ENCODE measurements around the gene ATG13.
"Not testable (repeated sequence)": the region's sequence is repeated elsewhere in the genome, so short reads cannot be mapped to it uniquely, and the experiment has no call there.

ATG13 gene

DNA sequence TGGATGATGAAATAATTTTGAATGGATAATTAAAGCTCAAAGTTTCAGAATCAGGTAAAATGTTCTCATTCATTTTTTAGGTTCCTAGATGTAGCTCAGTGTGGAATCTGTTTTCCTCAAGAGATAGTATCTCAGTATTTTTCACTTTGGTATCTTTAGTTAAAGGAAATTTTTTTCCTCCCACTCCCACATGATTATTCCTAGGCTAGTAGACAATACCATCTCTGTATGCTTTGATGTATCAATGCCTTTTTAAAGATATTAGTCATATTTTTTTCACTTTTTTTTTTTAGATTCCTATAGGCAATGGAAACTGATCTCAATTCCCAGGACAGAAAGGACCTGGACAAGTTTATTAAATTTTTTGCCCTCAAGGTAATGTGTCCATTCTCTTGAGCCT lies 26.6 kb downstream of the ATG13 start:
- no peak for DNase-seq (ENCODE audit: low read depth in 2 of 2)

DNA sequence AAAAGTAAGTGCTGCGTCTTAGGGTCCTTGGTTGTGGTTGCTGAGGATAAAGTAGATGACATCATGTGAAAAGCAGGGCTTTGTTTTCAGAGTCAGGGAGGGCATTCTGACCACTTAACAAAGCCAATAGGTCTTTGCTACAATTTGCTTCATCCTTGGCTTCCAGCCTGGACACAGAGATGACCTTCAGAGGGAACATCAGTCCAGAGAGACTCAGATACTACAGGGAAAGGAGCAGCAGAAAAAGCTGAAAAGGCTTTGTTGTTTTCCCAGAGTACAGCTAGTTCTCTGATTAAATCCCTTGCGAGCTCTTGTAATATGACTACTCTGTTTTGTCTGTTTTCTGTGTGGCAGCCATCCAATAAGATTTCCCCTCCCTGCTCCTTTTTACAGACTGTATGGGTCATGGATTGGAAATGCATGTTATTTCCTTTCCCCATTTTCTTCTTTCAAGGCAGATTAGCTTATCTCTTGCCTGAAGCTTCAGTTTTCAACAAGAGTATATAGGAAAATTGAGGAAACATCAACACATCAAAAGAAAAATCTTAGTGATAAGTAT lies 31.9 kb downstream of the ATG13 start:
- DNase-seq (ENCODE audit: low read depth in 2 of 2), result no peak

DNA sequence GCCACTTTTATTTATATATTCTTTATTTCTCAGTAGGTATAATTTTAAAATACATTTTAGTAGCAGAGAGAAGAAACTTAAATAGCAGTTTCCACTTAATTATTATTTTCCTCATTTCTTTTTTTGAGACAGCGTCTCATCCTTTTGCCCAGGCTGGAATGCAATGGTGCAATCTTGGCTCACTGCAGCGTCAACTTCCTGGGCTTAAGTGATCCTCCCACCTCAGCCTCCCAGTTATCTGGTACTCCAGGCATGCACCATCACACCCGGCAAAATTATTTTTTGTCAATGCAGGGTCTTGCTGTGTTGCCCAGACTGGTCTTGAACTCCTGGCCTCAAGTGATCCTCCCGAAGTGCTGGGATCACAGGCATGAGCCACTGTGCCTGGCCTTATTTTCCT lies 38.3 kb downstream of the ATG13 start:
- no peak for DNase-seq (ENCODE audit: low read depth in 2 of 2)

DNA sequence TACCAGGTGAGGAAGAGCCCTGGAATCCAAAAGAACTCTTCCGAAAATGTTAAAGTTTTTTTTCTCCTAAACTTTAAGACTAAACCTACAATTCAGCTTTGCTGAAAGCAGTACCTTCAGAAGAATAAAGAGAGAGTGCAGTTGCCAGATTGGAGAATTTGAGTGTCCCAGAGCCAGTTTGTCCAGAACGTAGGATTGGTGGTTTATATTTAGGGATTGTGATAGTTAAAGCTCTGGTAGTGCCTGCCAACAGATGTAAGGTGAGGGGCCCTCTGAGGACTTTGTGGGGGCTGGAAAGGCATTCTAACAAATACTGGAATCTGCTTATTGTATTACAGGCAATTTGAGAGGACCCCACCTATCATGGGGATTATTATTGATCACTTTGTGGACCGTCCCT lies 39.8 kb downstream of the ATG13 start:
- no peak for DNase-seq (ENCODE audit: low read depth in 2 of 2)

DNA sequence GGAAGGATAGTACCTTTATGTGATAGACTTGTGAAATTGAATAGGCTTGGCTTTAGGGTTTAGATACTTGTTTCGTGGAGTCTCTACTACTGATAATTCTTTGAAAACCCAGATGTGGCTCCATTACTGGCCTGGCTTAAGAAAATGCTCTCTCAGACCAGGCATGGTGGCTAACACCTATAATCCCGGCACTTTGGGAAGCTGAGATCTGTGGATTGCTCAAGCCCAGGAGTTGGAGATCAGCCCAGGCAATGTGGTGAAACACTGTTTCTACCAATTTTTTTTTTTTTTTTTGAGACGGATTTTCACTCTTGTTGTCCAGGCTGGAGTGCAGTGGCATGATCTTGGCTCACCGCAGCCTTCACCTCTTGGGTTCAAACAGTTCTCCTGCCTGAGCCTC lies 40.9 kb downstream of the ATG13 start:
- no peak for DNase-seq (ENCODE audit: low read depth in 2 of 2)

DNA sequence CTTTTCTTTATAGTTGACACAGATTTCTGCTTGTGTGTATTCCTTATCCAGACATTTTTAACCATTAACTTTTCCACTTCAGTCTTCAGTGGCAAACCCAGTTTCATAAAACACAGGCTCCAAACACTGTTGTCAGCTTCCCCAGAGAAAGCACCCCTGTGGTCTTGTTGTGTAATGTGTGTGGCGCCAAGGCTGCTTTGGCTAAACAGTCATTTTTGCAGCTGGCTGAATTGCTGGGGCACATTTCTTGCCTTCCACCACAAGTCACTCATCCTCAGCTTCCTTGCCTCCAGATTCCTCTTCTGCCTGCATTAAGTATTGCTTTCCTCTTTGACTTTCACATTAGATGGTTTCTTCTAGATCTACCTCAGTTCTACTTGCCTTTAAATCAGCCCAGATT lies 42.6 kb downstream of the ATG13 start:
- DNase-seq (ENCODE audit: low read depth in 2 of 2), result no peak

DNA sequence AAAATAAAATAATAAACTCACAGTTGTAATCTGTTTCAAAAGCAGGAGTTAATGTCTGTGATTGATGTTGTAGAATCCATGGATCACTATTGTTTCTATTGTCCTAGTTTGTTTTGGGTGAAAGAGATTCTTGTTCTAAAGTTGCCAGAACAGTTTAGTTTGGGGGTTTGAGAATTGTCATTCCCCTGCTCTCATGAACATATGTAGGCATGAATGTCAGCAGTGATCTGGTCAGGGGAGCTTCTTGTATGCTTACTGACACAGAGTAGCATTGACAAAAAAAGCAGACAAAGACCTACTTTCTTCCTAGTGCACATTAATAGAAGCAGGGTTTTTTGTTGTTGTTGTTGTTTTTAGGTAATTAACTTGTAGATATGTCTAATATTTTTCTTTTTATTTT lies 44.5 kb downstream of the ATG13 start:
- DNase-seq (ENCODE audit: low read depth in 2 of 2), result no peak

DNA sequence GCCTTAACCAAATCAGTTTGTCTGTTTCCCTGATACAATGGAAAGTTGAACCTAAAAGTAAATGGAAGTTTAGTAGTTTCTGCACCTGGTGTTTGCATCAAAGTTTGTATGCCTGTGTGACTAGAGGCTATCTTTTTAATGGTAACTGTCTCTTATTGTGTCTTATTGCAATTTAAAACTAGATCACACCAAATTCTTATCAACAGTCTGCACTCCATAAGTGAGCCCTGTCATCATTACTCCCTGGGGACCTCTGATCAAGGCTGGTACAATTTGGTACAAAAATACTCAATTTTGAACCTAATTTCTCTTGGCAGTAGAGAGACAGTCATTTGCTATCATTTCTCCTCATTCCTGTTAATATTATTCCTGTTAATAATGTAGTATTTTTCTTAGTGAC lies 45.0 kb downstream of the ATG13 start:
- no peak for DNase-seq (ENCODE audit: low read depth in 2 of 2)

DNA sequence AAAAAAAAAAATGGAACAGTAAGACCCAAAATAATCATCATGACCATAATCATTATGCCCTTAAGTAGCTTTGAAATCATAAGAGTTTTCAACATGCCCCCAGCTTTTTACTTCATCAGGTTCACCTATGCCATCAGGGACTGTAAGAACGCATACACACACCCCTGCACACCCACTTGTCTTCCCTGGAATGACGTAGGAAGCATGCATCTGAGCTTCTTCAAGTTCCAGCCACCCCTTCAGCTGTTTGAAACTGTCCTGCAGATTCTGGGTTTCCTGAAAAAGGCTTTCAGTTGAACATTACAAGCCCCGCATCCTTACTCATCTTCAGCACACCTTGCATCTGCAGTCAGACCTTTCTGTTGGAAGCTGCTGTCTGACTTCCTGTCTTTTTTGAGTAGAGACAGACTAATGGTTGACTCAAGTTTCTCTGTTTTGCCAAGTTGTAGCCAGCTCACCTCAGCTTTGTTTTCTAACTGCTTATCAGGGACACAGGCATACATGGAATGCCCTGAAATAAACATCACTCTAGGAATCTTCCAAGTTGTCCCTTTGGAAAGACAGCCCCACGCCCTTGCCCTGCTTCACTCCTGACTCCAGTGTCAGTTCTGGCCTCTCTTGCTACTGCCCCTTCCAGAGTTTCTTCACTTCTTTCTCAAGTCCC lies 46.1 kb downstream of the ATG13 start:
- DNase-seq (ENCODE audit: low read depth in 2 of 2), result no peak

DNA sequence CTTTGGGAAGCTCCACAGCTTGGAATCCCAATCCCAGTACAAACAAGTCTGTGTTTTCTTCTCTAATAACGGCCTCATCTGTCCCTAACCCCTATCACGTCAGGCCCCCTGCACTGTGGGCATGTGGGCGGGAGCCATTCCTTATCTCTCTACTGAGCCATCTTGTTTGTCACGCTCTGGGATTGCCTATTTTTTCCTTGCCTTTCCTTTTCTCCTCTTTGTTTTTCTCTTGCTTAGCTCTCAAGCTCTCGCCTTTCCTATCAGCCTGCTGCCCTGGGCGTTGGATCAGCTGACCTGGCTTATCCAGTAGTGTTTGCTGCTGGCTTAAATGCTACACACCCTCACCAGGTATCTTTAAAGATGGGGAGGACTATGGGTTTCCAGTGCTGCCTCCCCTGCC lies 47.3 kb downstream of the ATG13 start:
- DNase-seq (ENCODE audit: low read depth in 2 of 2), result no peak

DNA sequence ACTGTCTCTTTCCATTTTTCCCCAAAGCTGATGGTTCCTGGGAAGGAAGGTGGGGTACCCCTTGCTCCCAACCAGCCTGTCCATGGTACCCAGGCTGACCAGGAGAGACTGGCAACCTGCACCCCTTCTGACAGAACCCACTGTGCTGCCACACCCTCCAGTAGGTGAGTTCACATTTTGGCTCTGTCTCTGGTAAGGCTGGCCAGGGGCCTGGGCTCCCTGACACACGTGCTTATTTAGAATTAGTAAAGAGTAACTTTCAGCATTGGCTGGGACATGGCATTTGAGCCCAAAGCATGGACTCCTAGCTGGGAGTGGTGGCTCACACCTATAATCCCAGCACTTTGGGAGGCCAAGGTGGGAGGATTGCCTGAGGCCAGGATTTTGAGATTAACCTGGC lies 48.0 kb downstream of the ATG13 start:
- no peak for DNase-seq (ENCODE audit: low read depth in 2 of 2)

DNA sequence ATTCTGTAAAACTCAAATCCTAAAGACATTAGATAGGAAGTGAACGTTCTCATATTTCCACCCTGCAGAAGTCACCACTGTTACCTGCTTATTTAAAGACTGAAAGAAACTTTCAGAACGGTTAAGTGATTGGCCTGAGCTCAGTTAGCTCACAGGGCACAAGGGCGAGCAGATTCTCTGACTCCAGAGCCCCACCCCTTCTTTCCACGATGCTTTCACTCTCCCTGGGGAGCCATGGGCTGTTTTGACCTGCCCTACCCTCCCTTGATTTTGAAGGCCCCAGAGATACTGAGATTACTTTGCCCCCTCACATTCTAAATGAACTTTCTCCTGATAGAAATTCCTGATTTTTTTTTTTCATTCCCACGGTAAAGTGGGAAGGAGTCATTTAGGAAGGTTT lies 49.2 kb downstream of the ATG13 start:
- DNase-seq (ENCODE audit: low read depth in 2 of 2), result no peak

DNA sequence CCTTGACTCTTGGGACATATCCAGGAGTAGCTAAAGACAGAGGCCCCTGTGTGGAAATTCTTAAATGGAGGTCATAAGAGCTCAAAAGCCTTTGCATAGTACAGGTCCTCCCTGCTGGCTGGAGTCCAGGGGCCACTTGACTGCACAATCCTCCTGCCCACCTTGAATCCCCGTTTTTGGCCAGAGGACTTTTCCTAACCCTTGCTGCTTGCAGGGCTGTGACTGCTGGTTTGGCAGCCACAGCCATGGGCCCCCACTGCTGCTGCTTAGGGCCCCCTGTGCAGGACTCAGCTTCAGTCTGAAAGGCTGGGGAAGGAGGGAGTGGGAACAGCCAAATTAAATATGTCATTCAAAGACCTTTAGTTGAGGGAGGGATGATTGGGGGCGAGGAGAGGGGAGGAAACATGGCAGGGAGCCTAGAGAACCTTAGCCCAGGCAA lies 49.7 kb downstream of the ATG13 start:
- no peak for DNase-seq (ENCODE audit: low read depth in 2 of 2)

DNA sequence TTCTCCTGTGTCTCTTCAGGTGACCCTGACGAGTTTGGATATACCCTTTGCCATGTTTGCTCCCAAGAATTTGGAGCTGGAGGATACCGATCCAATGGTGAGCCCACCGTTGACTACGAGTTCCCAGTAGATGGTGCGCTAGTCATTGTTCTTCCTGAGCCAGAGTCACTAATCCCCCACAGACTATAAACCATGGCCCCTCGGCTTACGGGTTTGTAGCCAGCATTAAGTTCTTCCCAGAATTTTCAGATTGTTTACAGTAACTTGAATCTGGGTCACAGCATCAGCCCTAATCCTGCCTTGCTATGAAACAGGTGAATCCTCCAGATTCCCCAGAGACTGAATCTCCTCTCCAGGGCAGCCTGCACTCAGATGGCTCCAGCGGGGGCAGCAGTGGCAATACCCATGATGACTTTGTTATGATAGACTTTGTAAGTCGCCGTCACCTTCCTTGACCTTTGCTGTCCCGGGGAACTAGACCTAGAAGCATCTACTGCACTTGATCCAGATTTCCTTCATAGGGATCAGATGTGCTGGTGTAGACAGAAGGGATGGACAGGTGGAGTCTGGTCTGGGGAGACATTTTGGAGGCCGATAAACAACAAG lies 51.2 kb downstream of the ATG13 start:
- no peak for DNase-seq (ENCODE audit: low read depth in 2 of 2)

DNA sequence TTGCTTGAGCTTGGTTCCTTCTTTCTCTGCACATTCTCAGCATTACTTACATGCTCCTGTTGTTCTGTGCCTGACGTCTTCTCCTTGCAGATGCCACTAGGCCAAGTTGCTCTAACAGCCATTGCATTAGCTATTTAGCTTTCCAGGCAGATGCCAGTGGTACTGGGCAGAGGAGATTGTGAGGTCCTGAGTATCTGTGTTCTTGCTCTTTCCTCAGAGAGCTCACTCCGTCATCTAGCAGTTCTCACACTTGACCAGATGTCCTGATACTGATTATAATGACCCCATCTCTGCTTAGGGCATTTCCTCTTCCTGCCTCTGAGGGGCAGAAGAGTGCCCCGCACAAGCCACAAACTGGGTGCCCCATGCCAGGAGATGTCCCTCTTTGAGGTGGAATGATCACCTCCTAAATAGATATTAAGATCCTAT lies 52.4 kb downstream of the ATG13 start:
- DNase-seq (ENCODE audit: low read depth in 2 of 2), result no peak

DNA sequence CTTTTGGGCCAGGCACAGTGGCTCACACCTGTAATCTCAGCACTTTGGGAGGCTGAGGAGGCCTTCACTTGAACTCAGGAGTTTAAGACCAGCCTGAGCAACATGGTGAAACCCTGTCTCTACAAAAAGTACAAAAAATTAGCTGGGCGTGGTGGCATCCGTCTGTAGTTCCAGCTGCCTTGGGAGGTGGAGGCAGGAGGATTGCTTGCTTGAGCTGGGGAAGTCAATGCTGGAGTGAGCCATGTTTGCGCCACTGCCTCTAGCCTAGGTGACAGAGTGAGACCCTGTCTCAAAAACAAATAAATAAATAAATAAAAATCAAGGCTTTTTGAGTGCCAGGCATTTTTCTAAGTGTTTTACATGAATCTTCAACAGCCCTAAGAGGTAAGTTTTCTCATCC lies 53.2 kb downstream of the ATG13 start:
- DNase-seq (ENCODE audit: low read depth in 2 of 2), result not testable (repeated sequence)

DNA sequence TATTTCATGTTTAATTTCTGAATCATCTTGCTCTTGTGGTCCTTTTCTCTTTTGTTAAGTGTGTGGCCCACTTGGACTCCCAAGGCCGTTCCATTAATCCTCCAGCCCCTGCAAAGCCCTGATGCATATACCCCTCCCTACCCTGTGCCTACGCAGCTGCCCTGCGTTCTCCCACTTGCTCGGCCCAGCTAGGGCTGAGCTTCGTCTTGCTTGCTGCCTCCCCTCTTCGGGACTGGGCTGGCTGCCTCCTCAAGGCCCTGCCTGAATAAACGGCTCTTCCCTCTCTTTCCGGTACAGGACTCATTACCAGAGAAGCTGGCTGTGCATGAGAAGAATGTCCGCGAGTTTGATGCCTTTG lies 54.6 kb downstream of the ATG13 start:
- DNase-seq (ENCODE audit: low read depth in 2 of 2), result no peak

DNA sequence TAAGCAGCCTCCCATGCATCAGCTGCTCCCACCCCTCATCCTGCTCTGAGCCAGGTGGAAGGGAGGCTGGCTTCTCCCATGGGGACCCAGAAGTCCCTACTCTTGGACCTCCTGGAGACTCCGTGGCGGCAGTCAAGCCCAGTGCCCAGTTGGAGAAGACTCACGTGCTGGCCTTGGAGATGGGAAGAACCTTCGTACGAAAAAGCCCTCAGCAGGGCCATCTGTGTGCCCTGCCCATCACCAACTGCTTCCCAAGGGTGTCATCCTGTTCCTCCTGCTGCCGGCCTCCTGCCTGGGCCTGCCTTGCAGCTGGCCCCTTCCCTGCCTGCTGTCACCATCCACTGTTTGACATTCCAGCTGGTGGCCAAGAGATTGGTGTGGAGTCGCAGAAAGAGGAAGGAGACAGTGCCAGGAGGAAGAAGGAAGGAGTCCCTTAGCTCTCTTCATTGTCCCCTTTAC lies 55.1 kb downstream of the ATG13 start:
- DNase-seq (ENCODE audit: low read depth in 2 of 2), result no peak

DNA sequence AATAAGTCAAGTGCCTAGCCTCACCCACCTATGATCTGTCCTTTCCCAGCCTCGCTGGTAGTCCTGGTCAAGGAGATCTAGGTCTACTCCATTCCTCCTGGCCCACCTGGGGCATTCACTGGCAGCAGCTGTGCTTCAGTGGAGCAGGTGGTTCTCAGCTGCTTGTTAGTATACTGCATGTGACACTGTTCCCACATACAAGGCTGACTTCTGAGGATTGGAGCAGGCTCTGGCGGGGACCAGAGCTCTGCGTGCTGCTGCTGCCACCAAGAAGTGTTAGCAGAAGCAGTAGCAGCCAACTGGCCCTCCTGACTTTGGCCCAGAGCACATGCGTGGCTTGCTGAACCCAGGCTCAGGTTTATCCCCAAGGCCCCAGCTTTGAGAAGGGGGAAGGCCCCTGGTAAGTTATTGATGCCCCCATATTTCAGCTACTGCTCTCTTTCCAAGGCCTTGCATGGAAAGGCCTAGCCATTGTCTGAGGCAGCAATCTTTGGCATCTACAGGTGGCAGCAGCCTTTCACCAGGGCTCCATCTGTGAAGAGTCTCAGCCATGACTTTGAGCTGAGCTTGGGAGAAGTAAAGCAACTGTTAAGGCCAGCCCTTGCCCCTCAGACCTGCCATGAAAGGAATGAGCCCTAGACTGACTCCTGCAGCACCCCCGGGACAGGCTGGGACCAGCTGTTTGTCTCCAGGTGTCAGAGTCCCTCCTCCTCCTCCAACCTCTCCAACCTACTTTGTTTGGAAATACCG lies 56.5 kb downstream of the ATG13 start:
- no peak for DNase-seq (ENCODE audit: low read depth in 2 of 2)

DNA sequence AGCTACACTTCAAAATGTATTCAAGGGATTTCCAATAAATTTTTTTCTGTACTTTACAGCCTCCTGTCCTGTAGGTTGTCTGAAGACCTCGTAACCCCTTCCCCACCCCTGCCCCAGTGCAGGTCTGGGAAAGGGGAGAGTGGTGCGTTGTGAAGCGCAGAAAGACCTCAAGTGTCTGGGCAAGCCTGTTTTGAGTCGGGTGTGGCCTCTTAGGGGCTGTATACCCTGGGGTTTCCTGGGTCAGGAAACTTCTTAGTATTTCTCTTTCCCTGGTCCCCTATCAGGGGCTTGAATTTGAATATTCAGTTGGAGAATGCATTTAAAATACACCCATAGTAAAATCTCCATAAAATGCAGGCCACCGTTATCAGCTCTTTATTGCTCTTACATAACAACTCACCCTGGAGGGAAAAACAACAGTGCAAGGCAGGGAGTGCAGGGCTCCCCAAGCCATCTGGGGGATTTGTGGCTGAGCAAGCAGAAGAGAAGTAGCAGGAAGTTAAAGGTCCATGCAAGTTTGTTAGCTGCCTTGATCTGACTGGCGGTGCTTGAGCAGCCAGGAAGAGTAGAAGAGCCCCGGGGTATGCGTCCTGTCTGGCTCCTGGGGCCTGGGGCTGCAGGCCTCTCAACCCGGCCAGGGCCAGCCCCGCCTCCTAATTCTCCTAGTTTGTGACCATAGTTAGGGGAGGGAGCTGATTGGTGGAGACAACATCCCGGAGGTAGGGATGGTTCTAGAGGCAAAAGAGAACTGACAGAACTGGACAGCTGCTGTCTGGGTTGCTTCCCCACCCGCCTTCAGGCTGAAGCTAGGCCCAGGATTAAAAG lies 57.3 kb downstream of the ATG13 start:
- no peak for DNase-seq (ENCODE audit: low read depth in 2 of 2)

DNA sequence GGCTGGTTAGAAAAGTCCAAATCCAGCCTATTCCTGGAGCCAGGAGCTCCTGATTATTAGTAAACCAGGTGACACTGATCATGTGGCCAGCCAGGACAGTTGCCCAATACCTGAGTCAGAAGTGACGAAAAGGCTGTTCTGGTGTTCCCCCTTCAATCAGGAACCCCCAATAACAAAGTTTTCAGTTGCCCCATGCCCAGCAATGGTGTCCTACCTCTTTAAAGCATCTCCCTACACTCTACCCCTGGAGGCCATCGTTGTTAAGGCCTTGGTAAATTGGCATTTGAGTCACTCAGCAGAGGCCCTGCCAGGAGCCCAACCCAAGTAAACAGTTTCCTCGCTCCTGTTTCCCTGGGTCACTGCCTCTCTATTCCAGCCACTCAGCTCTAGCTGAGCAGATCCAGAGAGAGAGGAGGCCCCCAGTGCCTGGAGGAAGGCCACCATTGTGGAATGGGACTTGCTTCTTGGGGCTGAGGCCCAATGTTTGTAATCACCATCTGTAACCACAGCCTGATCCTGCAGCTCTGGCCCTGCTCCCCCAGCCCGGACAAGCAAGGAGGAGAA lies 58.0 kb downstream of the ATG13 start:
- no peak for DNase-seq (ENCODE audit: low read depth in 2 of 2)

DNA sequence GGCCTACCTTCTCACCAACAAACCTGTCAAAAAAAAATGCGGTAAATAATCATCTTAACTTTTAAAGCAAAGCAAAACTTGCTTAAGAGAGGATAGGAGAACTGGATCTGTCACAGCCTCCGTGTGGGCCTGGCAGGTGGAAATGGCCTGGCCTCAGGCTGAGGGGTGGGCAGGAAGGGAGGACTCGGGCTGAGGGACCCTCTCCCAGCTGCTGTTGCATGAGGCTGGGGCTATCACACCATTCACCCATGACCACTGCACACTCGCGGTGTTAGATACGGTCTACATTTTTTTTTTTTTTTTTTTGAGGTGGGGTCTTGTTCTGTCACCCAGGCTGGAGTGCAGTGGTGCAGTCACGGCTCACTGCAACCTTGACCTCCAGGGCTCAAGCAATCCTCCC lies 58.6 kb downstream of the ATG13 start:
- no peak for DNase-seq (ENCODE audit: low read depth in 2 of 2)

Data from stimulated activated CD4-positive, alpha-beta T cell treated with anti-CD3 and anti-CD28 coated beads, Interleukin-4, amount 100 ng/mL, for 48 hours (primary cell).